Measurements from ENCODE around the gene MEIS1. TPM values are rescaled to one million over a fixed set of nuclear protein-coding genes. Genes with fewer than 3 reads are reported as not detected.

Gene MEIS1
- total and polyA plus RNA-seq, 2 of the 8 experiments (the other 6 are each of a cell fraction or from before 2014, with no cell fraction given), result 0.17 to 1.2 TPM

GRCh38 chr2:66570471-66570870 is 135.5 kb downstream of the MEIS1 start:
- H2BK15ac ChIP-seq (ENCODE audit: low read length), result no peak overlapping the region
- H3K9me3 ChIP-seq (ENCODE audit: insufficient read depth in 2 of 2, low read depth in 1 of 2, low read length in 1 of 2), result no peaks in the 10 kb centered on the region
- H2BK120ac ChIP-seq (replicated peaks; ENCODE audit: low read depth, low read length), result no peak overlapping the region
- H4K20me1 ChIP-seq (replicated peaks in 1 of 2; ENCODE audit: control insufficient read depth in 1 of 2, insufficient read depth in 2 of 2, low read length in 2 of 2), result no peaks in the 10 kb centered on the region
- H3K79me1 ChIP-seq (ENCODE audit: low read depth, low read length), result no peaks in the 10 kb centered on the region
- H3K4ac ChIP-seq (replicated peaks; ENCODE audit: insufficient read length, low read depth, low read length), result no peak overlapping the region
- no peak for TF ChIP-seq TEAD4 (IDR thresholded peaks at IDR 0.05; ENCODE audit: low read depth, low read length)
- TF ChIP-seq CEBPB (IDR thresholded peaks at IDR 0.05; ENCODE audit: low read depth, low read length), result no peak
- TF ChIP-seq RBBP5 (IDR thresholded peaks at IDR 0.05; ENCODE audit: borderline replicate concordance, low read depth, low read length), result no peak
- TF ChIP-seq FOSL1 (IDR thresholded peaks at IDR 0.05; ENCODE audit: insufficient read depth, low read depth, low read length), result no peak
- no peak for TF ChIP-seq POLR2AphosphoS5 (IDR thresholded peaks at IDR 0.05; ENCODE audit: low read depth, low read length)
- no peak for TF ChIP-seq HDAC6 (IDR thresholded peaks at IDR 0.05; ENCODE audit: low read depth, low read length)
- TF ChIP-seq EGR1 (IDR thresholded peaks at IDR 0.05; ENCODE audit: borderline replicate concordance, low read depth, low read length), result no peak
- TF ChIP-seq CHD1 (IDR thresholded peaks at IDR 0.05; ENCODE audit: low read depth, low read length), result no peak
- TF ChIP-seq BACH1 (IDR thresholded peaks at IDR 0.05; ENCODE audit: low read length), result no peak
- no peak for TF ChIP-seq JUND (IDR thresholded peaks at IDR 0.05; ENCODE audit: low read length)
- no peak for TF ChIP-seq SP4 (IDR thresholded peaks at IDR 0.05; ENCODE audit: low read length)
- TF ChIP-seq POU5F1 (IDR thresholded peaks at IDR 0.05; ENCODE audit: low read depth, low read length), result no peak
- no peak for TF ChIP-seq RAD21 (IDR thresholded peaks at IDR 0.05 in 1 of 2, conservative IDR thresholded peaks at IDR 0.05 in 1 of 2; ENCODE audit: low read depth in 2 of 2, low read length in 2 of 2)
- no peak for TF ChIP-seq PHF8 (conservative IDR thresholded peaks at IDR 0.05; ENCODE audit: low read depth, low read length)
- no peak for TF ChIP-seq ATF3 (IDR thresholded peaks at IDR 0.05; ENCODE audit: insufficient read depth, low read depth, low read length)
- H2AFZ ChIP-seq (ENCODE audit: low read length), result no peak overlapping the region
- H4K91ac ChIP-seq (replicated peaks; ENCODE audit: insufficient read length, low read length), result no peak overlapping the region
- H3K9ac ChIP-seq (replicated peaks in 1 of 4; ENCODE audit: extremely low read depth in 1 of 4, low read depth in 3 of 4, low read length in 3 of 4), result no peak overlapping the region
- no peak overlapping the region for H3K23ac ChIP-seq (ENCODE audit: insufficient read length)
- H3K18ac ChIP-seq (ENCODE audit: extremely low read depth, low read length), result no peak overlapping the region
- H3K36me3 ChIP-seq (ENCODE audit: control insufficient read depth in 2 of 4, insufficient read depth in 4 of 4, low read length in 3 of 4), result no peaks in the 10 kb centered on the region
- H2BK20ac ChIP-seq (ENCODE audit: low read length), result no peak overlapping the region
- H4K5ac ChIP-seq (ENCODE audit: insufficient read length, low read depth, low read length), result no peak overlapping the region
- H3K14ac ChIP-seq (ENCODE audit: insufficient read length), result no peak overlapping the region
- H3K27ac ChIP-seq (ENCODE audit: low read depth, low read length), result no peak overlapping the region
- no peak overlapping the region for H2AK5ac ChIP-seq (ENCODE audit: low read depth, low read length)
- H2BK12ac ChIP-seq (ENCODE audit: low read depth, low read length), result no peak overlapping the region
- peaks cover 7% of the 10 kb centered on the region; the same call in 1 of the 2 replicates for H3K23me2 ChIP-seq (ENCODE audit: low read depth, low read length)
- no peak overlapping the region for H3K4me2 ChIP-seq (ENCODE audit: insufficient read depth in 1 of 2, low read depth in 2 of 2, low read length in 2 of 2)
- H3K56ac ChIP-seq (replicated peaks; ENCODE audit: insufficient read length, low read depth, low read length), result no peak overlapping the region
- H4K8ac ChIP-seq (ENCODE audit: extremely low read depth, insufficient read depth, low read length), result no peak overlapping the region
- ChIA-PET POLR2A (ENCODE audit: partially characterized antibody) (interaction anchor here (0.9 kb wide), 1 partner anchor 62 kb away, joined by 3 read pairs; no protein-coding TSS in a partner anchor), CTCF (ENCODE audit: partially characterized antibody) (interaction anchor here (0.6 to 14.4 kb wide), 6 partner anchors 74 to 658 kb away, joined by 3 to 161 read pairs (median 3); partner anchors contain the start of gene MEIS1)
- no peak for DNase-seq (ENCODE audit: low read depth in 1 of 2, low spot score in 2 of 2)
- no peak overlapping the region for H3K4me3 ChIP-seq (ENCODE audit: extremely low read depth in 1 of 4, insufficient read depth in 2 of 4, low read depth in 3 of 4, low read length in 4 of 4)
- no peaks in the 10 kb centered on the region for H3K79me2 ChIP-seq (ENCODE audit: control insufficient read depth in 1 of 2, insufficient read depth in 2 of 2, low read length in 2 of 2)
- WGBS, 2 experiments (ENCODE audit: extremely low coverage in 1 of 2, insufficient coverage in 1 of 2, insufficient read length in 1 of 2, insufficient replicate concordance in 2 of 2, low coverage in 1 of 2, low lambda C conversion rate in 2 of 2, missing lambda C conversion rate in 1 of 2), result 91% methylated on average over 3 of the region's 3 CpGs; no CpG with 5 or more reads in 1 of the 2 experiments
- peaks cover 0 to 3% (median under 1%) of the 10 kb centered on the region in 4 experiments; a peak in 2 of 7 replicates for H3K4me1 ChIP-seq (replicated peaks in 1 of 4; ENCODE audit: control insufficient read depth in 3 of 4, insufficient read depth in 4 of 4, low read length in 3 of 4)
- peaks cover 0 to under 1% (median under 1%) of the 10 kb centered on the region in 4 experiments; a peak in 2 of 7 replicates for H3K27me3 ChIP-seq (replicated peaks in 1 of 4; ENCODE audit: control insufficient read depth in 3 of 4, extremely low read depth in 1 of 4, insufficient read depth in 3 of 4, low read length in 3 of 4)
- no peak for FAIRE-seq
- no peak overlapping the region for H2BK5ac ChIP-seq (ENCODE audit: low read depth, low read length)

Data from H1 (cell line).